ENCODE results near the gene GJB2.

Gene GJB2

GRCh38 chr13:20177049-20177831 is 15.5 kb downstream of the GJB2 start:
- Histone ChIP-seq H3K4me3 (peak overlapping the region; percentile 42), H3K27ac (no peak overlapping the region)
- TF ChIP-seq, protein P1, sequence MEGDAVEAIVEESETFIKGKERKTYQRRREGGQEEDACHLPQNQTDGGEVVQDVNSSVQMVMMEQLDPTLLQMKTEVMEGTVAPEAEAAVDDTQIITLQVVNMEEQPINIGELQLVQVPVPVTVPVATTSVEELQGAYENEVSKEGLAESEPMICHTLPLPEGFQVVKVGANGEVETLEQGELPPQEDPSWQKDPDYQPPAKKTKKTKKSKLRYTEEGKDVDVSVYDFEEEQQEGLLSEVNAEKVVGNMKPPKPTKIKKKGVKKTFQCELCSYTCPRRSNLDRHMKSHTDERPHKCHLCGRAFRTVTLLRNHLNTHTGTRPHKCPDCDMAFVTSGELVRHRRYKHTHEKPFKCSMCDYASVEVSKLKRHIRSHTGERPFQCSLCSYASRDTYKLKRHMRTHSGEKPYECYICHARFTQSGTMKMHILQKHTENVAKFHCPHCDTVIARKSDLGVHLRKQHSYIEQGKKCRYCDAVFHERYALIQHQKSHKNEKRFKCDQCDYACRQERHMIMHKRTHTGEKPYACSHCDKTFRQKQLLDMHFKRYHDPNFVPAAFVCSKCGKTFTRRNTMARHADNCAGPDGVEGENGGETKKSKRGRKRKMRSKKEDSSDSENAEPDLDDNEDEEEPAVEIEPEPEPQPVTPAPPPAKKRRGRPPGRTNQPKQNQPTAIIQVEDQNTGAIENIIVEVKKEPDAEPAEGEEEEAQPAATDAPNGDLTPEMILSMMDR (IDR thresholded peaks at IDR 0.05) = no peak
- no peak for DNase-seq (ENCODE audit: low spot score)

- Histone ChIP-seq H3K27ac (no peak overlapping the region), H3K4me3 (no peak overlapping the region)
- no peak for DNase-seq (ENCODE audit: low spot score)
- TF ChIP-seq, protein P1 (IDR thresholded peaks at IDR 0.05) = no peak
Observed at GRCh38 chr13:20175907-20176652, 16.7 kb downstream of the GJB2 start.

- TF ChIP-seq, protein P1 (IDR thresholded peaks at IDR 0.05) = no peak
Observed at GRCh38 chr13:20175406-20175794, 17.3 kb downstream of the GJB2 start.

GRCh38 chr13:20174656-20175405 is 17.9 kb downstream of the GJB2 start:
- Histone ChIP-seq H3K4me3 (peak overlapping the region; percentile 52), H3K27ac (peak overlapping the region; percentile 12 to 33)
- TF ChIP-seq, protein P1 (IDR thresholded peaks at IDR 0.05) = no peak
- peak; percentile 90 for DNase-seq (ENCODE audit: low spot score)

More at GRCh38 chr13:20175406-20175794, 17.3 kb downstream of the GJB2 start:
- DNase-seq (ENCODE audit: low spot score) = no peak
- Histone ChIP-seq H3K27ac (peak overlapping the region; percentile 12 to 33), H3K4me3 (peak overlapping the region; percentile 52)

GRCh38 chr13:20173116-20173746 is 19.5 kb downstream of the GJB2 start:
- Histone ChIP-seq H3K4me3 (no peak overlapping the region), H3K27ac (no peak overlapping the region)
- no peak for DNase-seq (ENCODE audit: low spot score)
- TF ChIP-seq, protein P1 (IDR thresholded peaks at IDR 0.05) = no peak

GRCh38 chr13:20171364-20171763 is 21.4 kb downstream of the GJB2 start:
- no peak overlapping the region for H3K4me3 ChIP-seq
- H3K27ac ChIP-seq = no peak overlapping the region
- TF ChIP-seq, protein P1 (IDR thresholded peaks at IDR 0.05) = no peak
- DNase-seq (ENCODE audit: low spot score) = no peak
